Left ventricle myocardium inferior (tissue), 1 donor: ENCODE data around the gene DUSP21. TPM values are rescaled to one million over a fixed set of nuclear protein-coding genes. Genes with fewer than 3 reads are reported as not detected.

Experiments
- DNase-seq: peaks from one replicate; pipeline ENCODE4 v3.0.0-alpha.2; 2020
- H3K27ac ChIP-seq: fragments of 200-600 bp; replicated peaks from 2 replicates; pipeline ENCODE4 v1.8.0; 2021
- H3K27me3 ChIP-seq: fragments of 200-600 bp; 2 replicates; pipeline ENCODE4 v1.8.0; 2021; ENCODE audit warnings: low read depth
- H3K36me3 ChIP-seq: fragments of 200-600 bp; 2 replicates; pipeline ENCODE4 v1.8.0; 2021
- H3K4me1 ChIP-seq: fragments of 200-600 bp; 2 replicates; pipeline ENCODE4 v1.8.0; 2021
- H3K4me3 ChIP-seq: fragments of 200-600 bp; 2 replicates; pipeline ENCODE4 v1.8.0; 2021; ENCODE audit warnings: mild to moderate bottlenecking, moderate library complexity
- H3K9me3 ChIP-seq: fragments of 200-600 bp; replicated peaks from 2 replicates; pipeline ENCODE4 v1.8.0; 2021
- CTCF ChIP-seq: fragments of 200-600 bp; IDR thresholded peaks from 2 replicates; pipeline ENCODE4 v1.8.0; 2021; ENCODE audit warnings: antibody characterized with exemption, mild to moderate bottlenecking, borderline replicate concordance
- intact Hi-C: fragments of 100-400 bp; cut with micrococcal nuclease; formaldehyde crosslinking; loops from one replicate; pipeline ENCODE4 v1.11.0; 2022
- total RNA-seq: library from RNA; stranded (reverse); fragmentation: NEBNext Ultra II Directional; extraction: Animal tissue kit (Norgen Biotek cat#: 25700); gene quantifications from one replicate; pipeline ENCODE4 v1.2.1, GENCODE V29; 2021
- donor health status: DM: no; HTN: yes; CAD: no; lungs with severe emphysema.

Gene DUSP21
- total RNA-seq, 1 donor from 2014 or later, result not detected

GRCh38 chrX:44876767-44877166 lies 32.9 kb downstream of the DUSP21 start:
- Histone ChIP-seq H3K9me3 (no peaks in the 10 kb centered on the region), H3K4me3 (no peak overlapping the region), H3K27ac (no peak overlapping the region), H3K4me1 (peaks cover 34% of the 10 kb centered on the region), H3K36me3 (no peaks in the 10 kb centered on the region), H3K27me3 (no peaks in the 10 kb centered on the region)
- DNase-seq, result no peak
- intact Hi-C loops, result no loop called here
- no peak for TF ChIP-seq CTCF

GRCh38 chrX:44878780-44879179 lies 35.0 kb downstream of the DUSP21 start:
- Histone ChIP-seq H3K4me3 (no peak overlapping the region), H3K9me3 (no peaks in the 10 kb centered on the region), H3K4me1 (peaks cover 49% of the 10 kb centered on the region), H3K36me3 (no peaks in the 10 kb centered on the region), H3K27ac (no peak overlapping the region), H3K27me3 (no peaks in the 10 kb centered on the region)
- intact Hi-C loops, result no loop called here
- no peak for TF ChIP-seq CTCF
- DNase-seq, result no peak

GRCh38 chrX:44881549-44881948 lies 37.7 kb downstream of the DUSP21 start:
- Histone ChIP-seq H3K4me3 (no peak overlapping the region), H3K27me3 (no peaks in the 10 kb centered on the region), H3K36me3 (no peaks in the 10 kb centered on the region), H3K27ac (no peak overlapping the region), H3K4me1 (peaks cover 37% of the 10 kb centered on the region), H3K9me3 (no peaks in the 10 kb centered on the region)
- no peak for TF ChIP-seq CTCF
- no peak for DNase-seq
- intact Hi-C loops, result no loop called here

GRCh38 chrX:44882635-44883034 lies 38.8 kb downstream of the DUSP21 start:
- intact Hi-C loops, result no loop called here
- no peak overlapping the region for H3K27ac ChIP-seq
- no peaks in the 10 kb centered on the region for H3K27me3 ChIP-seq
- no peak for DNase-seq
- no peak overlapping the region for H3K4me3 ChIP-seq
- peaks cover 26% of the 10 kb centered on the region for H3K4me1 ChIP-seq
- no peaks in the 10 kb centered on the region for H3K9me3 ChIP-seq
- TF ChIP-seq CTCF, result no peak
- H3K36me3 ChIP-seq, result no peaks in the 10 kb centered on the region

- TF ChIP-seq CTCF, result no peak
- no peak overlapping the region for H3K4me3 ChIP-seq
- H3K36me3 ChIP-seq, result no peaks in the 10 kb centered on the region
- peaks cover 22% of the 10 kb centered on the region for H3K4me1 ChIP-seq
- no peak for DNase-seq
- no peaks in the 10 kb centered on the region for H3K9me3 ChIP-seq
- H3K27me3 ChIP-seq, result no peaks in the 10 kb centered on the region
- intact Hi-C loops, result no loop called here
- H3K27ac ChIP-seq, result no peak overlapping the region
These were observed 41.1 kb downstream of the DUSP21 start for GRCh38 chrX:44884944-44885343.

- TF ChIP-seq CTCF, result no peak
- Histone ChIP-seq H3K27ac (no peak overlapping the region), H3K4me1 (peaks cover 7% of the 10 kb centered on the region), H3K9me3 (no peaks in the 10 kb centered on the region), H3K27me3 (no peaks in the 10 kb centered on the region), H3K4me3 (no peak overlapping the region), H3K36me3 (no peaks in the 10 kb centered on the region)
- DNase-seq, result no peak
- intact Hi-C loops, result no loop called here
These were observed 46.0 kb downstream of the DUSP21 start for GRCh38 chrX:44889824-44890223.
